ENCODE measurements around the gene ANO1.

Gene ANO1

DNA sequence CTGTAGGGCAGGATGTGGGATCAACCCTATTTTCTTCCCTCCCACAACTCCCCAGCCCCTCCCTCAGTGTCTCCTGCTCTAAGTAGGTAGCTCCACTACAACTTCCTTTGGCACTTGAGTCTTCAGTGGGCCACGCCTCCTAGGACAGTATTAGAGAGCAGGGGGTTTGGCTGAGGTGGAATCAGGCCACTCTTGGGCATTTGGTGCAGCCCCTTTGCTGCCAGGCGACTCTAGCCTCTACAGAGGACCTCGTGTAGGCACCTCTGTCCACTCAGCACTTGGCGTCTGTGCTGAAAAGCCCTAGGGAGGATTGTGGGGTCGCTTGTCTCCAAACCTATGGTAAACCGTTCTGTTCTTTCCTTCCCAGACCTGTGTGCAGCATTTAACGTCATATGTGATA is 127.6 kb downstream of the ANO1 start:
- TF ChIP-seq NFIC (IDR thresholded peaks at IDR 0.05) = no peak
- TF ChIP-seq TAF1 (IDR thresholded peaks at IDR 0.05; ENCODE audit: low read depth) = no peak
- no peak for TF ChIP-seq ZBTB7A (IDR thresholded peaks at IDR 0.05; ENCODE audit: low read depth)
- TF ChIP-seq CREB1 (IDR thresholded peaks at IDR 0.05; ENCODE audit: low read depth) = no peak
- TF ChIP-seq TCF12 (IDR thresholded peaks at IDR 0.05; ENCODE audit: low read depth) = no peak
- no peak for TF ChIP-seq YY1 (IDR thresholded peaks at IDR 0.05; ENCODE audit: low read depth)
- TF ChIP-seq EGR1 (IDR thresholded peaks at IDR 0.05) = no peak
- no peak for TF ChIP-seq RAD21 (IDR thresholded peaks at IDR 0.05; ENCODE audit: low read depth)
- TF ChIP-seq FOXM1 (IDR thresholded peaks at IDR 0.05; ENCODE audit: borderline replicate concordance, low read depth) = no peak
- TF ChIP-seq EP300 (IDR thresholded peaks at IDR 0.05; ENCODE audit: borderline replicate concordance) = no peak
- TF ChIP-seq TEAD4 (IDR thresholded peaks at IDR 0.05) = no peak
- TF ChIP-seq CEBPB (IDR thresholded peaks at IDR 0.05) = no peak
- TF ChIP-seq, protein P1, sequence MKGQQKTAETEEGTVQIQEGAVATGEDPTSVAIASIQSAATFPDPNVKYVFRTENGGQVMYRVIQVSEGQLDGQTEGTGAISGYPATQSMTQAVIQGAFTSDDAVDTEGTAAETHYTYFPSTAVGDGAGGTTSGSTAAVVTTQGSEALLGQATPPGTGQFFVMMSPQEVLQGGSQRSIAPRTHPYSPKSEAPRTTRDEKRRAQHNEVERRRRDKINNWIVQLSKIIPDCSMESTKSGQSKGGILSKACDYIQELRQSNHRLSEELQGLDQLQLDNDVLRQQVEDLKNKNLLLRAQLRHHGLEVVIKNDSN (IDR thresholded peaks at IDR 0.05) = no peak
- TF ChIP-seq, protein P2, sequence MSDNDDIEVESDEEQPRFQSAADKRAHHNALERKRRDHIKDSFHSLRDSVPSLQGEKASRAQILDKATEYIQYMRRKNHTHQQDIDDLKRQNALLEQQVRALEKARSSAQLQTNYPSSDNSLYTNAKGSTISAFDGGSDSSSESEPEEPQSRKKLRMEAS (IDR thresholded peaks at IDR 0.05) = no peak
- TF ChIP-seq, protein P3, sequence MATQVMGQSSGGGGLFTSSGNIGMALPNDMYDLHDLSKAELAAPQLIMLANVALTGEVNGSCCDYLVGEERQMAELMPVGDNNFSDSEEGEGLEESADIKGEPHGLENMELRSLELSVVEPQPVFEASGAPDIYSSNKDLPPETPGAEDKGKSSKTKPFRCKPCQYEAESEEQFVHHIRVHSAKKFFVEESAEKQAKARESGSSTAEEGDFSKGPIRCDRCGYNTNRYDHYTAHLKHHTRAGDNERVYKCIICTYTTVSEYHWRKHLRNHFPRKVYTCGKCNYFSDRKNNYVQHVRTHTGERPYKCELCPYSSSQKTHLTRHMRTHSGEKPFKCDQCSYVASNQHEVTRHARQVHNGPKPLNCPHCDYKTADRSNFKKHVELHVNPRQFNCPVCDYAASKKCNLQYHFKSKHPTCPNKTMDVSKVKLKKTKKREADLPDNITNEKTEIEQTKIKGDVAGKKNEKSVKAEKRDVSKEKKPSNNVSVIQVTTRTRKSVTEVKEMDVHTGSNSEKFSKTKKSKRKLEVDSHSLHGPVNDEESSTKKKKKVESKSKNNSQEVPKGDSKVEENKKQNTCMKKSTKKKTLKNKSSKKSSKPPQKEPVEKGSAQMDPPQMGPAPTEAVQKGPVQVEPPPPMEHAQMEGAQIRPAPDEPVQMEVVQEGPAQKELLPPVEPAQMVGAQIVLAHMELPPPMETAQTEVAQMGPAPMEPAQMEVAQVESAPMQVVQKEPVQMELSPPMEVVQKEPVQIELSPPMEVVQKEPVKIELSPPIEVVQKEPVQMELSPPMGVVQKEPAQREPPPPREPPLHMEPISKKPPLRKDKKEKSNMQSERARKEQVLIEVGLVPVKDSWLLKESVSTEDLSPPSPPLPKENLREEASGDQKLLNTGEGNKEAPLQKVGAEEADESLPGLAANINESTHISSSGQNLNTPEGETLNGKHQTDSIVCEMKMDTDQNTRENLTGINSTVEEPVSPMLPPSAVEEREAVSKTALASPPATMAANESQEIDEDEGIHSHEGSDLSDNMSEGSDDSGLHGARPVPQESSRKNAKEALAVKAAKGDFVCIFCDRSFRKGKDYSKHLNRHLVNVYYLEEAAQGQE (IDR thresholded peaks at IDR 0.05; ENCODE audit: low read depth) = no peak

DNA sequence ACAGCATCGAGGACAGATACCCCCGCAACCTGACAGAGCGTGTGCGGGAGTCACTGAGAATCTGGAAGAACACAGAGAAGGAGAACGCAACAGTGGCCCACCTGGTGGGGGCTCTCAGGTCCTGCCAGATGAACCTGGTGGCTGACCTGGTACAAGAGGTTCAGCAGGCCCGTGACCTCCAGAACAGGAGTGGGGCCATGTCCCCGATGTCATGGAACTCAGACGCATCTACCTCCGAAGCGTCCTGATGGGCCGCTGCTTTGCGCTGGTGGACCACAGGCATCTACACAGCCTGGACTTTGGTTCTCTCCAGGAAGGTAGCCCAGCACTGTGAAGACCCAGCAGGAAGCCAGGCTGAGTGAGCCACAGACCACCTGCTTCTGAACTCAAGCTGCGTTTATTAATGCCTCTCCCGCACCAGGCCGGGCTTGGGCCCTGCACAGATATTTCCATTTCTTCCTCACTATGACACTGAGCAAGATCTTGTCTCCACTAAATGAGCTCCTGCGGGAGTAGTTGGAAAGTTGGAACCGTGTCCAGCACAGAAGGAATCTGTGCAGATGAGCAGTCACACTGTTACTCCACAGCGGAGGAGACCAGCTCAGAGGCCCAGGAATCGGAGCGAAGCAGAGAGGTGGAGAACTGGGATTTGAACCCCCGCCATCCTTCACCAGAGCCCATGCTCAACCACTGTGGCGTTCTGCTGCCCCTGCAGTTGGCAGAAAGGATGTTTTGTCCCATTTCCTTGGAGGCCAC is 128.3 kb downstream of the ANO1 start:
- TF ChIP-seq, protein P2 (IDR thresholded peaks at IDR 0.05) = no peak
- TF ChIP-seq NFIC (IDR thresholded peaks at IDR 0.05) (no peak), FOXM1 (IDR thresholded peaks at IDR 0.05; ENCODE audit: borderline replicate concordance, low read depth) (no peak), YY1 (IDR thresholded peaks at IDR 0.05; ENCODE audit: low read depth) (no peak), ZBTB7A (IDR thresholded peaks at IDR 0.05; ENCODE audit: low read depth) (no peak), CEBPB (IDR thresholded peaks at IDR 0.05) (no peak), TAF1 (IDR thresholded peaks at IDR 0.05; ENCODE audit: low read depth) (no peak), RAD21 (IDR thresholded peaks at IDR 0.05; ENCODE audit: low read depth) (no peak), CREB1 (IDR thresholded peaks at IDR 0.05; ENCODE audit: low read depth) (no peak), TCF12 (IDR thresholded peaks at IDR 0.05; ENCODE audit: low read depth) (no peak), EGR1 (IDR thresholded peaks at IDR 0.05) (no peak), TEAD4 (IDR thresholded peaks at IDR 0.05) (no peak), EP300 (IDR thresholded peaks at IDR 0.05; ENCODE audit: borderline replicate concordance) (no peak)
- TF ChIP-seq, protein P3 (IDR thresholded peaks at IDR 0.05; ENCODE audit: low read depth) = no peak
- TF ChIP-seq, protein P1 (IDR thresholded peaks at IDR 0.05) = no peak

DNA sequence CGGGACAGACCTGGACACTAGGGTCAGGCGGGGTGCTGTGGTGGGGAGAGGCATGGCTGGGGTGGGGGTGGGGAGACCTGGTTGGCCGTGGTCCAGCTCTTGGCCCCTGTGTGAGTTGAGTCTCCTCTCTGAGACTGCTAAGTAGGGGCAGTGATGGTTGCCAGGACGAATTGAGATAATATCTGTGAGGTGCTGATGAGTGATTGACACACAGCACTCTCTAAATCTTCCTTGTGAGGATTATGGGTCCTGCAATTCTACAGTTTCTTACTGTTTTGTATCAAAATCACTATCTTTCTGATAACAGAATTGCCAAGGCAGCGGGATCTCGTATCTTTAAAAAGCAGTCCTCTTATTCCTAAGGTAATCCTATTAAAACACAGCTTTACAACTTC is 128.9 kb downstream of the ANO1 start:
- TF ChIP-seq CEBPB (IDR thresholded peaks at IDR 0.05) = no peak
- no peak for TF ChIP-seq TEAD4 (IDR thresholded peaks at IDR 0.05)
- TF ChIP-seq EP300 (IDR thresholded peaks at IDR 0.05; ENCODE audit: borderline replicate concordance) = no peak
- TF ChIP-seq ZBTB7A (IDR thresholded peaks at IDR 0.05; ENCODE audit: low read depth) = no peak
- TF ChIP-seq, protein P2 (IDR thresholded peaks at IDR 0.05) = no peak

DNA sequence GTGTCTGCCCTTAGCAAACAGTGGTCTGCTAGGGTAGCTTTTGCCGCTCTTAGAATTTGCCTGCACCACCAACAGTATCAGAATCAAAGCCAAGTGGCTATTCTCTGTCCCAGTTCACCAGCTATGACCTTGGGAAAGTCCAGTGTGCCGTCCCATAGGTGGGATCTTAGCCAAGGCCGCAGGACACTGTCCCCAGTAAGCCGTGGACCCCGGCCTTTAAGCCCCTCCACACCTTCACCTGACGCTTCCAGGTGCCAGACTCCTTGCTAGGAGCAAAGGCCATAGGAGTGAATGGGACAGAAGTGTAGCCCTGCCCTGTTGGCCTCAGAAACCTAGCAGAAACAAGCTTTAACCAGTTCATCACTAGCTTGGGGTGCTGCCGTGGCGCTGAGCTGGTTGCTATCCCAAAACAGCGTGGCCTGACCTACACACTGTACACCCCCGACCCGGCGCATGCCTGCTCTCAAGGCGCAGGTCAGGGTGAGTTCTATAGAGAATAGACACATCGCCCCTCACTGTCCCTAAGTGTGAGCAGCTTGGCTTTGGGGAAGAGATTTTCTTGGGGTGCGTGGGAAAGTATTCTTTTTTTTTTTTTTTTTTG is 129.5 kb downstream of the ANO1 start:
- no peak for TF ChIP-seq ZBTB7A (IDR thresholded peaks at IDR 0.05; ENCODE audit: low read depth)
- TF ChIP-seq, protein P3 (IDR thresholded peaks at IDR 0.05; ENCODE audit: low read depth) = no peak

Measured in Ishikawa (cell line).